Measurements from ENCODE around the gene GPC6.
A peak's percentile ranks its signal among the peaks of the same experiment; 100 is the strongest.

GPC6 gene

GRCh38 chr13:93547886-93548285 lies 321.3 kb downstream of the GPC6 start:
- POLR2A ChIA-PET: no interaction called here
- no peak for TF ChIP-seq ELF4 (IDR thresholded peaks at IDR 0.05)
- TF ChIP-seq BHLHE40 (IDR thresholded peaks at IDR 0.05; ENCODE audit: borderline replicate concordance): no peak
- no peak for TF ChIP-seq TARDBP (IDR thresholded peaks at IDR 0.05)
- TF ChIP-seq L3MBTL2 (conservative IDR thresholded peaks at IDR 0.05): no peak
- TF ChIP-seq ZNF384 (IDR thresholded peaks at IDR 0.05): no peak
- TF ChIP-seq SP1 (IDR thresholded peaks at IDR 0.05): no peak
- TF ChIP-seq ARNT (IDR thresholded peaks at IDR 0.05): no peak
- no peak for TF ChIP-seq FOXA1 (IDR thresholded peaks at IDR 0.05)
- TF ChIP-seq FOXK2 (IDR thresholded peaks at IDR 0.05): no peak
- no peak for TF ChIP-seq SUZ12 (IDR thresholded peaks at IDR 0.05)
- no peak for TF ChIP-seq NFRKB (IDR thresholded peaks at IDR 0.05)
- no peak for TF ChIP-seq CTBP1 (IDR thresholded peaks at IDR 0.05; ENCODE audit: borderline replicate concordance)
- no peak for TF ChIP-seq PKNOX1 (IDR thresholded peaks at IDR 0.05)
- no peak for TF ChIP-seq FOXM1 (IDR thresholded peaks at IDR 0.05; ENCODE audit: borderline replicate concordance)
- no peak for TF ChIP-seq HDGF (IDR thresholded peaks at IDR 0.05; ENCODE audit: borderline replicate concordance)
- TF ChIP-seq LEF1 (IDR thresholded peaks at IDR 0.05; ENCODE audit: borderline replicate concordance): no peak
- DNase-seq (ENCODE audit: extremely low spot score): no peak
- CTCF ChIA-PET: no interaction called here

GRCh38 chr13:93549326-93550005 lies 322.9 kb downstream of the GPC6 start:
- ChIA-PET POLR2A (no interaction called here), CTCF (no interaction called here)
- TF ChIP-seq SP1 (IDR thresholded peaks at IDR 0.05): no peak
- no peak for TF ChIP-seq FOXA1 (IDR thresholded peaks at IDR 0.05)
- no peak for TF ChIP-seq SUZ12 (IDR thresholded peaks at IDR 0.05)
- no peak for DNase-seq (ENCODE audit: extremely low spot score)

- ChIA-PET POLR2A (no interaction called here), CTCF (no interaction called here)
- no peak for DNase-seq (ENCODE audit: extremely low spot score)
- TF ChIP-seq LEF1 (IDR thresholded peaks at IDR 0.05; ENCODE audit: borderline replicate concordance) (no peak), NFRKB (IDR thresholded peaks at IDR 0.05) (no peak), FOXM1 (IDR thresholded peaks at IDR 0.05; ENCODE audit: borderline replicate concordance) (no peak), L3MBTL2 (conservative IDR thresholded peaks at IDR 0.05) (no peak), SP1 (IDR thresholded peaks at IDR 0.05) (no peak)
Measured at GRCh38 chr13:93550236-93550635, 323.6 kb downstream of the GPC6 start.

GRCh38 chr13:93552596-93552995 lies 326.0 kb downstream of the GPC6 start:
- ChIA-PET CTCF (no interaction called here), POLR2A (no interaction called here)
- TF ChIP-seq L3MBTL2 (conservative IDR thresholded peaks at IDR 0.05) (no peak), SUZ12 (IDR thresholded peaks at IDR 0.05) (no peak), ARNT (IDR thresholded peaks at IDR 0.05) (no peak), BHLHE40 (IDR thresholded peaks at IDR 0.05; ENCODE audit: borderline replicate concordance) (no peak), TARDBP (IDR thresholded peaks at IDR 0.05) (no peak), NFRKB (IDR thresholded peaks at IDR 0.05) (no peak), ZNF384 (IDR thresholded peaks at IDR 0.05) (no peak), CTBP1 (IDR thresholded peaks at IDR 0.05; ENCODE audit: borderline replicate concordance) (no peak), FOXM1 (IDR thresholded peaks at IDR 0.05; ENCODE audit: borderline replicate concordance) (no peak), PKNOX1 (IDR thresholded peaks at IDR 0.05) (no peak)
- no peak for DNase-seq (ENCODE audit: extremely low spot score)

GRCh38 chr13:93554514-93554913 lies 327.9 kb downstream of the GPC6 start:
- DNase-seq (ENCODE audit: extremely low spot score): no peak
- POLR2A ChIA-PET: interaction anchor here (0.6 kb wide), 1 partner anchor 14 kb away, joined by 3 read pairs; no protein-coding TSS in a partner anchor
- no peak for TF ChIP-seq ARNT (IDR thresholded peaks at IDR 0.05)
- TF ChIP-seq PKNOX1 (IDR thresholded peaks at IDR 0.05): no peak
- CTCF ChIA-PET: interaction anchor here (0.5 to 0.9 kb wide), 2 partner anchors 286 to 458 kb away, joined by 3 to 4 read pairs; no protein-coding TSS in a partner anchor

GRCh38 chr13:93558637-93559036 lies 332.0 kb downstream of the GPC6 start:
- TF ChIP-seq SUZ12 (IDR thresholded peaks at IDR 0.05): no peak
- TF ChIP-seq CTBP1 (IDR thresholded peaks at IDR 0.05; ENCODE audit: borderline replicate concordance): no peak; the same call in 1 of the 2 replicates
- no peak for TF ChIP-seq FOXK2 (IDR thresholded peaks at IDR 0.05)
- no peak for TF ChIP-seq FOXM1 (IDR thresholded peaks at IDR 0.05; ENCODE audit: borderline replicate concordance)
- TF ChIP-seq HDGF (IDR thresholded peaks at IDR 0.05; ENCODE audit: borderline replicate concordance): no peak
- no peak for TF ChIP-seq ELF4 (IDR thresholded peaks at IDR 0.05)
- TF ChIP-seq PKNOX1 (IDR thresholded peaks at IDR 0.05): peak; percentile 78
- TF ChIP-seq L3MBTL2 (conservative IDR thresholded peaks at IDR 0.05): no peak
- POLR2A ChIA-PET: no interaction called here
- CTCF ChIA-PET: no interaction called here
- DNase-seq (ENCODE audit: extremely low spot score): no peak
